H9 (cell line): ENCODE measurements around the gene TMOD1. TPM values are rescaled to one million over a fixed set of nuclear protein-coding genes. Genes with fewer than 3 reads are reported as not detected.

Experiments
- DNase-seq: peaks from one replicate; pipeline ENCODE4 v3.0.0-alpha.2; 2017
- H2AFZ ChIP-seq: one replicate; pipeline ENCODE4 v1.6.1; 2013; ENCODE audit warnings: mild to moderate bottlenecking, low read length, control low read depth, moderate library complexity
- H2AK5ac ChIP-seq: 2 replicates; pipeline ENCODE4 v1.6.1; 2013; ENCODE audit warnings: low read length, control low read depth, mixed read lengths; ENCODE audit not compliant: insufficient read length
- H2BK120ac ChIP-seq: one replicate; pipeline ENCODE4 v1.6.1; 2013; ENCODE audit warnings: low read depth, mild to moderate bottlenecking, low read length, control low read depth, inconsistent platforms; ENCODE audit not compliant: poor library complexity, severe bottlenecking
- H2BK12ac ChIP-seq: 2 replicates; pipeline ENCODE4 v1.6.1; 2013; ENCODE audit warnings: low read length, control low read depth, mixed read lengths, low read depth; ENCODE audit not compliant: insufficient read length
- H2BK15ac ChIP-seq: 2 replicates; pipeline ENCODE4 v1.6.1; 2013; ENCODE audit warnings: low read depth, low read length, control low read depth
- H2BK20ac ChIP-seq: one replicate; pipeline ENCODE4 v1.6.1; 2013; ENCODE audit warnings: low read depth, mild to moderate bottlenecking, low read length, control low read depth, inconsistent platforms; ENCODE audit not compliant: poor library complexity, severe bottlenecking
- H2BK5ac ChIP-seq: 2 replicates; pipeline ENCODE4 v1.6.1; 2013; ENCODE audit warnings: low read length, control low read depth, mixed read lengths; ENCODE audit not compliant: insufficient read length
- H3K14ac ChIP-seq: 2 replicates; pipeline ENCODE4 v1.6.1; 2013; ENCODE audit warnings: low read length, control low read depth; ENCODE audit not compliant: insufficient read depth
- H3K18ac ChIP-seq: 2 replicates; pipeline ENCODE4 v1.6.1; 2013; ENCODE audit warnings: low read depth, mild to moderate bottlenecking, mixed read lengths, low read length, control low read depth; ENCODE audit not compliant: insufficient read length
- H3K23ac ChIP-seq: 2 replicates; pipeline ENCODE4 v1.6.1; 2013; ENCODE audit warnings: low read length, control low read depth, mixed read lengths, low read depth; ENCODE audit not compliant: insufficient read length
- H3K23me2 ChIP-seq: 2 replicates; pipeline ENCODE4 v1.6.1; 2013; ENCODE audit warnings: low read depth, mild to moderate bottlenecking, mixed read lengths, low read length, control low read depth; ENCODE audit not compliant: insufficient read length, poor library complexity, severe bottlenecking
- H3K27ac ChIP-seq: 2 replicates; pipeline ENCODE4 v1.5.1; 2013; ENCODE audit warnings: low read length, control low read depth, mixed read lengths, low read depth; ENCODE audit not compliant: insufficient read length
- H3K27me3 ChIP-seq: 2 replicates; pipeline ENCODE4 v1.6.1; 2013; ENCODE audit warnings: low read length, control low read depth, inconsistent platforms; ENCODE audit not compliant: insufficient read depth
- H3K4ac ChIP-seq: 2 replicates; pipeline ENCODE4 v1.6.1; 2013; ENCODE audit warnings: low read depth, mild to moderate bottlenecking, control low read depth, inconsistent platforms, low read length, moderate library complexity
- H3K4me1 ChIP-seq: 2 replicates; pipeline ENCODE4 v1.6.1; 2013; ENCODE audit warnings: low read length, control low read depth, inconsistent platforms; ENCODE audit not compliant: insufficient read depth
- H3K4me2 ChIP-seq: 2 replicates; pipeline ENCODE4 v1.6.1; 2013; ENCODE audit warnings: low read length, control low read depth, mixed read lengths; ENCODE audit not compliant: insufficient read length, insufficient read depth
- H3K56ac ChIP-seq: 2 replicates; pipeline ENCODE4 v1.6.1; 2013; ENCODE audit warnings: low read depth, mild to moderate bottlenecking, mixed read lengths, low read length, control low read depth; ENCODE audit not compliant: insufficient read length
- H3K79me1 ChIP-seq: 2 replicates; pipeline ENCODE4 v1.6.1; 2013; ENCODE audit warnings: low read depth, mild to moderate bottlenecking, moderate library complexity, low read length, control low read depth, inconsistent platforms; ENCODE audit not compliant: insufficient read depth, poor library complexity, severe bottlenecking
- H3K79me2 ChIP-seq: 2 replicates; pipeline ENCODE4 v1.6.1; 2013; ENCODE audit warnings: low read length, control low read depth, inconsistent platforms; ENCODE audit not compliant: insufficient read depth
- H3K9ac ChIP-seq: 2 replicates; pipeline ENCODE4 v1.6.1; 2013; ENCODE audit warnings: low read length, control low read depth, mixed read lengths; ENCODE audit not compliant: insufficient read length; ENCODE audit errors: extremely low read depth
- H3K9me3 ChIP-seq: one replicate; pipeline ENCODE4 v1.6.1; 2013; ENCODE audit warnings: low read depth, low read length, inconsistent platforms; ENCODE audit not compliant: control insufficient read depth
- H3T11ph ChIP-seq: one replicate; pipeline ENCODE4 v1.6.1; 2013; ENCODE audit warnings: mild to moderate bottlenecking, low read length, control low read depth, inconsistent platforms
- H4K20me1 ChIP-seq: one replicate; pipeline ENCODE4 v1.6.1; 2013; ENCODE audit not compliant: control insufficient read depth, insufficient read length, insufficient read depth
- H4K5ac ChIP-seq: 2 replicates; pipeline ENCODE4 v1.6.1; 2013; ENCODE audit warnings: low read depth, mild to moderate bottlenecking, mixed read lengths, low read length, control low read depth; ENCODE audit not compliant: insufficient read length
- H4K8ac ChIP-seq: replicated peaks from 2 replicates; pipeline ENCODE4 v1.6.1; 2013; ENCODE audit warnings: low read length, control low read depth, mixed read lengths, low read depth; ENCODE audit not compliant: insufficient read length
- H4K91ac ChIP-seq: 2 replicates; pipeline ENCODE4 v1.6.1; 2013; ENCODE audit warnings: low read depth, mild to moderate bottlenecking, moderate library complexity, mixed read lengths, low read length, control low read depth; ENCODE audit not compliant: insufficient read length
- H3K27ac Mint-ChIP-seq, 3 experiments: 2 replicates in 2 of 3; 3 replicates in 1 of 3; pipeline ENCODE4 v1.8.0; 2020 to 2021; ENCODE audit warnings: mixed read lengths in 3 of 3, mild to moderate bottlenecking in 1 of 3, moderate library complexity in 1 of 3
- H3K27me3 Mint-ChIP-seq: 2 replicates; pipeline ENCODE4 v1.8.0; 2021; ENCODE audit warnings: low read depth, mild to moderate bottlenecking, moderate library complexity, mixed read lengths
- H3K36me3 Mint-ChIP-seq, 3 experiments: 2 replicates in 2 of 3; 3 replicates in 1 of 3; pipeline ENCODE4 v1.8.0; 2020 to 2021; ENCODE audit warnings: low read depth in 3 of 3, mixed read lengths in 3 of 3; ENCODE audit not compliant: insufficient read depth in 1 of 3
- H3K4me1 Mint-ChIP-seq, 2 experiments: 2 replicates each; pipeline ENCODE4 v1.8.0; 2020; ENCODE audit warnings: mixed read lengths in 2 of 2
- H3K4me3 Mint-ChIP-seq, 2 experiments: 2 replicates in 1 of 2; 3 replicates in 1 of 2; pipeline ENCODE4 v1.8.0; 2020 to 2021; ENCODE audit warnings: mild to moderate bottlenecking in 2 of 2, mixed read lengths in 2 of 2, moderate library complexity in 1 of 2
- H3K9me3 Mint-ChIP-seq, 2 experiments: 2 replicates in 1 of 2; 3 replicates in 1 of 2; pipeline ENCODE4 v1.8.0; 2020; ENCODE audit warnings: mild to moderate bottlenecking in 2 of 2, mixed read lengths in 2 of 2, moderate library complexity in 1 of 2
- WGBS: extraction: QIAGEN DNeasy Blood & Tissue Kit; methylation state at CpG from one replicate; pipeline ENCODE4 v1.1.7; 2013; ENCODE audit warnings: missing lambda C conversion rate, low lambda C conversion rate, mixed read lengths; ENCODE audit not compliant: insufficient read length; ENCODE audit errors: extremely low coverage; 5-methylcytosine and 5-hydroxymethylcytosine counted together
- total RNA-seq: library from RNA; stranded (reverse); gene quantifications from 2 replicates; pipeline ENCODE4 v1.2.1, GENCODE V29; 2021
- TF ChIP-seq, protein P1 (sequence below): fragments of 200-600 bp; sonication (generic); conservative IDR thresholded peaks from 3 replicates; pipeline ENCODE4 v1.8.0; 2021; ENCODE audit warnings: antibody characterized with exemption, mild to moderate bottlenecking

TMOD1 gene
- total RNA-seq, 1 experiment from 2014 or later, result 0.98 TPM

DNA sequence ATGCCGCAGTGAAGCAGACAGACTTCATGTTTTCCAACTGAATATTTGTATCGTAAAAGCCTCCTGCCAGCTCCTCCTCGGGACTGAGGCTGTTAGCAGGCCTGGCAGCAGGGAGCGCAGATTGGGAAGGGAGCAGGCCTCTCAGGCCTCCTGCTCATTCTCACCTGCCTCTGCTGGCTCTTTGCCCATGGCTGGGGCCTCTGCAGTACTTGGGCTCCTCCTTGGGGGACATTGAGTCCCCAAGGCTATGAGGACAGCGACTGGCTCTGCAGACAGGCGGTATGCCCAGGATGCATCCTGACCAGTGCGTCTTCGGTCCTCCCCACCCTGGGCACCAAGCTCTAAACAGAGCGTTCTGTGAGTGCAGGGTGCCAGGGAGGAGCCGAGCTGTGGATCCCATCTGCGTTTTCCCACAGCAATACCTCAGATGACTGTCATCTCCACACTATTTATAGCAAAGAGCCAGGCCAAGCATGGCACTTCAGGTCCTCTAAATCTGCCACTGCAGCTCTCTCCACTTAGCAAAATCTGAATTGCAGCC is 93.0 kb downstream of the TMOD1 start:
- Histone ChIP-seq H3K23ac (no peak overlapping the region), H3K56ac (no peak overlapping the region), H3K4me1 (no peaks in the 10 kb centered on the region; the same call in 1 of the 2 replicates), H3K14ac (no peak overlapping the region), H3K9ac (no peak overlapping the region), H2AK5ac (no peak overlapping the region), H2BK12ac (no peak overlapping the region), H2AFZ (no peak overlapping the region), H4K91ac (no peak overlapping the region), H4K5ac (no peak overlapping the region), H2BK15ac (no peak overlapping the region), H3T11ph (no peak overlapping the region), H2BK20ac (no peak overlapping the region), H3K4ac (no peak overlapping the region), H3K79me2 (no peaks in the 10 kb centered on the region), H3K79me1 (no peaks in the 10 kb centered on the region), H3K9me3 (no peaks in the 10 kb centered on the region), H4K8ac (no peak overlapping the region), H2BK5ac (no peak overlapping the region), H3K18ac (no peak overlapping the region), H2BK120ac (no peak overlapping the region), H3K4me2 (no peak overlapping the region), H3K27ac (no peak overlapping the region), H3K23me2 (no peaks in the 10 kb centered on the region), H3K27me3 (no peaks in the 10 kb centered on the region), H4K20me1 (no peaks in the 10 kb centered on the region)
- no peak overlapping the region for H3K4me3 Mint-ChIP-seq
- DNase-seq, result no peak
- no peaks in the 10 kb centered on the region for H3K9me3 Mint-ChIP-seq
- TF ChIP-seq, protein P1, sequence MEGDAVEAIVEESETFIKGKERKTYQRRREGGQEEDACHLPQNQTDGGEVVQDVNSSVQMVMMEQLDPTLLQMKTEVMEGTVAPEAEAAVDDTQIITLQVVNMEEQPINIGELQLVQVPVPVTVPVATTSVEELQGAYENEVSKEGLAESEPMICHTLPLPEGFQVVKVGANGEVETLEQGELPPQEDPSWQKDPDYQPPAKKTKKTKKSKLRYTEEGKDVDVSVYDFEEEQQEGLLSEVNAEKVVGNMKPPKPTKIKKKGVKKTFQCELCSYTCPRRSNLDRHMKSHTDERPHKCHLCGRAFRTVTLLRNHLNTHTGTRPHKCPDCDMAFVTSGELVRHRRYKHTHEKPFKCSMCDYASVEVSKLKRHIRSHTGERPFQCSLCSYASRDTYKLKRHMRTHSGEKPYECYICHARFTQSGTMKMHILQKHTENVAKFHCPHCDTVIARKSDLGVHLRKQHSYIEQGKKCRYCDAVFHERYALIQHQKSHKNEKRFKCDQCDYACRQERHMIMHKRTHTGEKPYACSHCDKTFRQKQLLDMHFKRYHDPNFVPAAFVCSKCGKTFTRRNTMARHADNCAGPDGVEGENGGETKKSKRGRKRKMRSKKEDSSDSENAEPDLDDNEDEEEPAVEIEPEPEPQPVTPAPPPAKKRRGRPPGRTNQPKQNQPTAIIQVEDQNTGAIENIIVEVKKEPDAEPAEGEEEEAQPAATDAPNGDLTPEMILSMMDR, result no peak
- 0 out of 7 replicates have a peak, but pooled peaks cover 0 to under 1% (median 0%) of the 10 kb centered on the region in 3 experiments for H3K36me3 Mint-ChIP-seq
- no CpG with 5 or more reads among the region's 11 CpGs for WGBS
- peaks cover 11 to 14% of the 10 kb centered on the region in 2 experiments for H3K4me1 Mint-ChIP-seq
- H3K27ac Mint-ChIP-seq, result no peak overlapping the region
- H3K27me3 Mint-ChIP-seq, result no peaks in the 10 kb centered on the region
